ENCODE results near the gene PARD3.

DNA sequence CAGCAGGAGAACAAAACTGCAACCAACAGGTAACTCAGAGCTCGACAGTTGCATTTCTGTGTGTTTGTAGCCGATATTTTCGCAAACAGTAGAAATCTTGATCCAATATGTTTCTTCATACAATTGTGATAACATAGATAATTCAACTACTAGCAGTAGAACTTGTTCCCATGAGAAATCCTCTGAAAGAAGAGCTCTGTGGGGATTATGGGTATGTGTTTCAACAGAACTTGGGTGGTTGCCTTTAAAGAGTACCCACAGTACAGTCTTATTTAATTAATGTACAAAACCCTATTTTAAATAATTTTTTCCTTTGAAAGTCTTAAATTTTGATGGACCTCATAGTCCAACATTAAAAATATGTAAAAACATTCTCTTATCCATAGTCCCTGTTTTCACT is 266.1 kb downstream of the PARD3 start:
- TF ChIP-seq CTCF (conservative IDR thresholded peaks at IDR 0.05), result no peak
- TF ChIP-seq EZH2 (IDR thresholded peaks at IDR 0.05; ENCODE audit: low read depth), result no peak
